D721Med (cell line): ENCODE data around the gene ARRDC5.
"Not testable (repeated sequence)": the region's sequence is repeated elsewhere in the genome, so short reads cannot be mapped to it uniquely, and the experiment has no call there.

ENCODE experiments used
- DNase-seq: peaks from one replicate; pipeline ENCODE4 v3.0.0; 2011; ENCODE audit warnings: low spot score; ENCODE audit not compliant: insufficient read length
- FAIRE-seq: peaks from 2 replicates; lab custom pipeline; 2011; peaks lifted over from hg19 to GRCh38; lab: Jason Lieb, UNC
- CTCF ChIP-seq: IDR thresholded peaks from 2 replicates; pipeline ENCODE4 v1.5.1; 2012; ENCODE audit warnings: mild to moderate bottlenecking, control low read depth; ENCODE audit not compliant: insufficient read depth; ENCODE audit errors: missing control alignments

Gene ARRDC5

DNA sequence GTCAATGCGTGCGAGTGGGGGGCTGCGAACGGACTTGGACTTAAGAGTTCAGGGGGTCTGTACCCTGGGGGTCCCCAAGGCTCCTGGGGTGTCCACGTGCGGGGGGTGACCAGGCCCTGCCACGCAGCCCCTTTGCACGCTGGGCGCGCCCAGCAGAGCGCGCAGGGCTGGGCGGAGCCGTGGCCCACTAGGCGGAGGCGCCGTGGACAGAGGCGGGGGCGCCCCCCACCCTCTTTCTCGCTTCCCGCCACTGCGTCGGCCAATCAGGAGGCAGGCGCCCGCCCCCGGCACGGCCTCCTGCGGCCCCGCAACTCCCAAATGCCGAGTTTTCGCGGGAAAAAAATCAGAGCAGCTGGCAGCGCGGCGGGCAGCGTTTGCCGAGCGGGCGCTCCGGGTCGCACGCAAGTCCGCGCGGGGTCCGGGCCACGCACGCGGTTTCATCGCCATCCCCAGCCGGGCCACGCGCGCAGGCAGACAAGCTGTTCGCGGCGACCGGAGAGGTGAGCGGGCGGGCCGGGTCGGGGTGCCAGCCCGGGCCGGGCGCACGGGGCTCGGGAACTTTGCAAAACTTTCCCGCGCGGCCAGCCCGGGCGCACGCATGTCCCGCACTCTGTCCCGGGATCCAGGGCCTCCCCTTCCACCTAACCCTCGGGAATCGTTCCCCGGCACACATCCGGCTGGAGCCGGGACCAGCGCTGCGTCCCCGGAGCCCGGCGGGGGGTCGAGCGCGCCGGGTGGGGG is 6.6 kb upstream of the ARRDC5 start, which contains the start of gene UHRF1:
TSS of gene UHRF1 (plus strand) at position 346 of the 741 bp plus-strand sequence. CDS start 1,385 bp downstream, outside the sequence.
- peak; percentile 53 for DNase-seq
- FAIRE-seq, result no peak
- TF ChIP-seq CTCF, result no peak

GRCh38 chr19:4908781-4909155 is 6.1 kb upstream of the ARRDC5 start:
- TF ChIP-seq CTCF, result no peak
- no peak for FAIRE-seq
- peak; percentile 5 for DNase-seq

DNA sequence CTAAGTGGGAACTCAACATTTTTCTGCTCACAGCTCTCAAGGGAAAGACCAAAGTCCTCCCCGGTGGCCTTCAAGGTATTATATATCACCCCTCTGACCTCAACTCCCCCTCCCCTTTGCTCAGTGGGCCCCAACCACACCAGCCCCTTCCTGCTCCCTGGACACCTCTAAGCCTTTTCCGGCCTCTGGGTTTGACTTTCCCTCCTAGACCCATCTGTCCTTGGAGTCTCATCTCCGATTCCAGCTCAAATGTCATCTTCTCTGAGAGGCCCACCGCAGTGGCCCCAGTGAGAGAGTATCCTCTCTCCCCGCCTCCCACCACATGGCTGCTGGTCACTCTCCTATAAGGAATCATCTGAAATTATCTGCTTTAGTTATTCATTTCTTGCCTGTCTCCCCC is 5.7 kb upstream of the ARRDC5 start:
- DNase-seq, result peak; percentile 3
- no peak for TF ChIP-seq CTCF
- no peak for FAIRE-seq

DNA sequence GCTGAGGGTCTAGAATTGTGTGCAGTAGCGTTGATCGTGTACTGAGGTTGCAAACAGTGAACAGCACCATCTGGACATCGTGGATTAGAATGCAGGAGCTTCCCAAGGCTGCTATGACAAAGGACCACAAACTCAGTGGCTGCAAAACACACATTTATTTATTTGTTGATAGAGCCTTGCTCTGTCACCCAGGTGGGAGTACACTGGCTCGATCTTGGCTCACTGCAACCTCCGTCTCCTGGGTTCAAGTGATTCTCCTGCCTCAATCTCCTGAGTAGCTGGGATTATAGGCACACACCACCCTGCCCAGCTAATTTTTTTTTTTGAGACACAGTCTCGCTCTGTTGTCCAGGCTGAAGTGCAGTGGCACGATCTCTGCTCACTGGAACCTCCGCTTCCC is 4.3 kb upstream of the ARRDC5 start:
- FAIRE-seq, result no peak
- DNase-seq, result peak; percentile 24
- TF ChIP-seq CTCF, result no peak

GRCh38 chr19:4904481-4904880 is 1.8 kb upstream of the ARRDC5 start:
- DNase-seq (no peak), FAIRE-seq (no peak)
- no peak for TF ChIP-seq CTCF

DNA sequence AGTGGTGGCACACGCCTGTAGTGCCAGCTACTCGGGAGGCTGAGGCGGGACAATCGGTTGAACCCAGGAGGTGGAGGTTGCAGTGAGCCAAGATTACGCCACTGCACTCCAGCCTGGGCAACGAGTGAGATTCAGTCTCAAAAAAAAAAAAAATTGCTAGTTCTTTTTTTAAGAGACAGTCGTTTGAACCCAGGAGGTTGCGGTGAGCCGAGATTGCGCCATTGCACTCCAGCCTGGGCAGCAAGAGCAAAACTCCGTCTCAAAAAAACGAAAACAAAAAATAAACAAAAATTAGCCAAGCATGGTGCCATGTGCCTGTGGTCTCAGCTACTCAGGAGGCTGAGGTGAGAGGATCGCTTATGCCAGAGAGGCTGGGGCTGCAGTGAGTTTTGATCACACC is 1.8 kb downstream of the ARRDC5 start:
- not testable (repeated sequence) for DNase-seq, FAIRE-seq

- TF ChIP-seq CTCF, result no peak
- FAIRE-seq, result no peak
- DNase-seq, result no peak
Measured at GRCh38 chr19:4897146-4897545, 5.5 kb downstream of the ARRDC5 start.
